GM06990 (cell line): ENCODE results near the gene IGF2R.

ENCODE experiments used
- DNase-seq: peaks from one replicate; pipeline ENCODE4 v3.0.0-alpha.2; 2011; ENCODE audit not compliant: insufficient read length; ENCODE audit errors: extremely low read depth
- H3K27me3 ChIP-seq: replicated peaks from 2 replicates; pipeline ENCODE4 v1.6.0; 2011; ENCODE audit warnings: low read length; ENCODE audit not compliant: control insufficient read depth, insufficient read depth
- H3K36me3 ChIP-seq: 2 replicates; pipeline ENCODE4 v1.5.1; 2011; ENCODE audit warnings: low read length; ENCODE audit not compliant: control insufficient read depth, insufficient read depth
- H3K4me3 ChIP-seq: replicated peaks from 2 replicates; pipeline ENCODE4 v1.5.1; 2011; ENCODE audit warnings: low read depth, mild to moderate bottlenecking, control low read depth, low read length
- TF ChIP-seq, protein P1 (sequence below): IDR thresholded peaks from 2 replicates; pipeline ENCODE4 v1.5.1; 2011; ENCODE audit warnings: low read length, control low read depth, mild to moderate bottlenecking, inconsistent platforms; ENCODE audit not compliant: insufficient read depth, poor library complexity, severe bottlenecking

Gene IGF2R

GRCh38 chr6:159969921-159970320 lies 1.0 kb downstream of the IGF2R start:
- DNase-seq, result no peak
- Histone ChIP-seq H3K4me3 (peak overlapping the region; percentile 86), H3K36me3 (no peaks in the 10 kb centered on the region), H3K27me3 (no peaks in the 10 kb centered on the region)
- TF ChIP-seq, protein P1, sequence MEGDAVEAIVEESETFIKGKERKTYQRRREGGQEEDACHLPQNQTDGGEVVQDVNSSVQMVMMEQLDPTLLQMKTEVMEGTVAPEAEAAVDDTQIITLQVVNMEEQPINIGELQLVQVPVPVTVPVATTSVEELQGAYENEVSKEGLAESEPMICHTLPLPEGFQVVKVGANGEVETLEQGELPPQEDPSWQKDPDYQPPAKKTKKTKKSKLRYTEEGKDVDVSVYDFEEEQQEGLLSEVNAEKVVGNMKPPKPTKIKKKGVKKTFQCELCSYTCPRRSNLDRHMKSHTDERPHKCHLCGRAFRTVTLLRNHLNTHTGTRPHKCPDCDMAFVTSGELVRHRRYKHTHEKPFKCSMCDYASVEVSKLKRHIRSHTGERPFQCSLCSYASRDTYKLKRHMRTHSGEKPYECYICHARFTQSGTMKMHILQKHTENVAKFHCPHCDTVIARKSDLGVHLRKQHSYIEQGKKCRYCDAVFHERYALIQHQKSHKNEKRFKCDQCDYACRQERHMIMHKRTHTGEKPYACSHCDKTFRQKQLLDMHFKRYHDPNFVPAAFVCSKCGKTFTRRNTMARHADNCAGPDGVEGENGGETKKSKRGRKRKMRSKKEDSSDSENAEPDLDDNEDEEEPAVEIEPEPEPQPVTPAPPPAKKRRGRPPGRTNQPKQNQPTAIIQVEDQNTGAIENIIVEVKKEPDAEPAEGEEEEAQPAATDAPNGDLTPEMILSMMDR, result no peak

GRCh38 chr6:159970659-159971063 lies 1.8 kb downstream of the IGF2R start:
- TF ChIP-seq, protein P1, result no peak
- no peaks in the 10 kb centered on the region; the same call in 1 of the 2 replicates for H3K36me3 ChIP-seq
- peak overlapping the region; percentile 86 for H3K4me3 ChIP-seq
- no peak for DNase-seq
- no peaks in the 10 kb centered on the region for H3K27me3 ChIP-seq

GRCh38 chr6:159971341-159972178 lies 2.7 kb downstream of the IGF2R start:
- no peak overlapping the region for H3K4me3 ChIP-seq
- DNase-seq, result no peak
- no peaks in the 10 kb centered on the region for H3K27me3 ChIP-seq
- H3K36me3 ChIP-seq, result no peaks in the 10 kb centered on the region; the same call in 1 of the 2 replicates
- TF ChIP-seq, protein P1, result no peak

DNA sequence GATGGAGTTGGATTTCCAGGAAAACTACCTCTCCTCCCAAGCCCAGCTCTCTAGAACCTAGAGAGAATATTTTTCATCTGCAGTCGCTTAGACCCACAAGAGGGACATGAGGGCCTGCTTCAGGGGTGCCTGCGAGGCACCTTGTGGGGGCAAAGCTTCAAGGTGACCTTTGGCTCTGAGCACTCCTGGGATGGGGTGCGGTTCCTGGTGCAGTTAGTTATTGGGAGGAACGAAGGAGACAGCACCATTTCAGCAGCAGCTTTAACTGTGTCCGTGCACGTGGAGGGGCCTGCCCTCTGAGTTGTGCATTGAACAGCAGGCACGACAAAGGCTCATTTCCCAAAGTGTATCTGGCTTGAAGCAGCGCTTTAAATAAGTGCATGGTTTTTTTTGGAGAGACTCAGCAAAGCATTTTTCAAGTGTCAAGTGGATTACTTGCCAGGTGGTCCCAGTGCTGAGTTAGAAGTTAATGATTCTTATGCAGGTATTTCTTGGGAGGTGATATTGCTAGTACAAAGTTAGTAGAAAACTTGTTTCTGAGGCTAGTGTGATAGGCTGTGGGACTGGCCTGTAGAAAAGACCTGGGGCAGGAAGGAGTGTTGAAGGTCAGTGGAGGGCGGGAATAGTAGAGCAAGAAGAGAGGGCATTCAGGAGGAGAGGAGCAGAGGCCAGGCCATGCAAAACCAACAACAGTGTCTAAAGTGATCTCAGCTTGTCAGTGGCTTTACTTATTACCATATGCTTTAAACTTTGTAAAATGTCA lies 3.8 kb downstream of the IGF2R start:
- H3K36me3 ChIP-seq, result no peaks in the 10 kb centered on the region; the same call in 1 of the 2 replicates
- H3K4me3 ChIP-seq, result no peak overlapping the region
- TF ChIP-seq, protein P1, result no peak
- no peak for DNase-seq
- H3K27me3 ChIP-seq, result no peaks in the 10 kb centered on the region

- no peaks in the 10 kb centered on the region for H3K27me3 ChIP-seq
- DNase-seq, result no peak
- H3K36me3 ChIP-seq, result no peaks in the 10 kb centered on the region; the same call in 1 of the 2 replicates
- TF ChIP-seq, protein P1, result no peak
- H3K4me3 ChIP-seq, result no peak overlapping the region
Observed at GRCh38 chr6:159973406-159973805, 4.5 kb downstream of the IGF2R start.
